ENCODE measurements around the gene B9D1.

Gene B9D1

DNA sequence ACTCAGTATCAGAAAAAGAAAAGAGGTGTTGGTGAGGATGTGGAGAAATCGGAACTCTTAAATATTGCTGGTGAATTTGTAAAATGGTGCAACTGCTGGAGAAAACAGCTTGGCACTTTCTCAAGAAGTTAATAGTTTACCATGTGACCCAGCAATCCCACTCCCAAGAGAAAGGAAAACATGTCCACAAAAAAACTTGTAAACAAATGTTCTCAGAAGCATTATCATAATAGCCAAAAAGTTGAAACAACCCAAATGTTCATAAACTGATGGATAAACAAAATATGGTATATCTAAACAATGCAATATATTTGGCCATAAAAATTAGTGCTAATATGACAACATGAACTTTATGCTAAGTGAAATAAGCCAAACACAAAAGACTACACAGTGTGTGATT is 13.2 kb upstream of the B9D1 start:
- no peak for DNase-seq

DNA sequence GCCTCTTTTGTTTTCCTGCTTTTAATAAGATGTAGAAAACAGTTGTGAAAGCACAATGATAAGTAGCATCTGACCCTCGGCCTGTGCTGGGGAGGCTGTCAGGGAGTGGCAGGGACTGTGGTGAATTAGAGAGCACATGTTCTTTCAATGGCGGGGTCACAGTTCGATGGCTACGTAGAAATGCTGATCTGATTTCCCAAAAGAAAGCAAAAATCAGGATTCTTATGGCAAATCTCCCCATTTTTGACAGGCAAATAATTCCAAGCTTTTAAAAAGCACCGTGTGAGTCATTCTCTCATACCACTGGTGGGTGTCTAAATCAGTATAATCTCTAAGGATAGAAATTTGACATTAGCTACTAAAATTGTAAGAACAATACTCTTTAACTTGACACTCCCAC is 11.6 kb upstream of the B9D1 start:
- no peak for DNase-seq

- peak in 1 of 2 experiments; percentile 1 for DNase-seq
Observed at GRCh38 chr17:19372866-19373504, 10.5 kb upstream of the B9D1 start.

DNA sequence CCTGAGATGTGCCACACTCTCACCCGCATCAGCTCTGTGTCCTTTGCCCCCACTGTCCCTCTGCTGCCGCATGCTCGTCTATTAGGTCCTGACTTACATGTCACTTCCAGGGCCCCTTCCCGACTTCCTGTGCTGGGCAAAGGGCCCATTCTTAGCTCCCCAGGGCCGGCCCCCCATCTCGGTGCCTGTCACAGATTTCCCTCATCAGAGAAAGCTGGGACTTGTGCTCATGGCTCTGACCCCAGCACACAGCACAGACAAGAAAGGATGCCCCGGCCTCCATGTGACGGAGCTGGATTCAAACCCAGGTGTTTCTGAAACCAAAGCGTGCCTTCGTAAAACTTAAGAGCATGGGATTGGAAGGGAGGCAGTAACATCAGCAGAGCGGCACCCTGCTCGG is 9.9 kb upstream of the B9D1 start:
- DNase-seq = no peak

DNA sequence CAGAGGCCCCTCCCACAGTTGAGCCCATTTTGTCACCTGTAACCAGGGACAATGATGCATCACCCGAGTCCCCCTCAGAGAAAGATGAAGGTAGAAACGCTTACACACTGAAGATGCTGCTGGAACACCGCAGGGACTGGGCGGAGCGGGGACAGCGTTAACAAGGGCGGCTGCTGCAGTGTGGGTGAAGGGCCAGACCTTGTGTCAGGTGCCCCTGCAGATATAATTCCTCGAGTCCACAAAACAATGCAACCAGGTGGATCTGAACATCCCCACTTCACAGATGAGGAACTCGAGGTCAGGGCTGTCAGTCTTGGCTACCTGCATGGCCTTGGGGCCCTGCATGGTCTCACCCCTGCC is 9.5 kb upstream of the B9D1 start:
- no peak for DNase-seq

DNA sequence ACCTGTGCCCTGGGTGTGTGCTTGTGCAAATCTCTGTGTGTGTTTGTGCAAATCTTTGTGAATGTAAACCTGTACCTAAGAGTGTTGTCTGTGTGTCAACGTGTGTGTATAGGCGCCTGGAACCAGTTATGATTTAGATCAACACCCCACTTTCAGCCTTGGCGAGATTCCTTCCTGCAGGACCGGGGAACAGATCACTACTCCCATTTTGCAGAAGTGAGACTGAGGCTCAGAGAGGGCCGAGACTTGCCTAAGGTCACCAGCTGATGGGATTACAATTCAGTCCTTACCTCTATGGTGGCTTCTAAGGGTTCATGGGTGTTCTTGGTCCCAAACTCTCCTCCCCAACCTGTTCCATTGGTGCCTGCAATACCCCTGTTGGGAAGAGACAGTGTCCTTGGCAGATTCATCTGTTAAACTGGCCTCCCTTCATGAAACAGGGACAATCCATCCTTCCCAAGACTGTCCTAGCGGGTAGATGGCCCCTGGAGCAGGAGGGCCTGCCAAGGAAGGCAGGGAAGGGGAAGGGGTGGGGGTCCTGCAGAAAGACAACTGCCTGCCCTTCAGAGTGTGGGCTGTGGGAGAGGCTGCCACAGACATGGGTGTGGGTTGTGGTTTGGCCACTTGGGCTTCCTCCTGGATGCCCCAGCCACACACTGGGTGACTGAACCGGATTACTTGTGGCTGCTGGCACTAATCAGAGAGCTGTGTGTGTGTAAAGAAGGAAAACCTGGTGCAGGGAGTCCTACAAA is 8.9 kb upstream of the B9D1 start:
- no peak for DNase-seq

DNA sequence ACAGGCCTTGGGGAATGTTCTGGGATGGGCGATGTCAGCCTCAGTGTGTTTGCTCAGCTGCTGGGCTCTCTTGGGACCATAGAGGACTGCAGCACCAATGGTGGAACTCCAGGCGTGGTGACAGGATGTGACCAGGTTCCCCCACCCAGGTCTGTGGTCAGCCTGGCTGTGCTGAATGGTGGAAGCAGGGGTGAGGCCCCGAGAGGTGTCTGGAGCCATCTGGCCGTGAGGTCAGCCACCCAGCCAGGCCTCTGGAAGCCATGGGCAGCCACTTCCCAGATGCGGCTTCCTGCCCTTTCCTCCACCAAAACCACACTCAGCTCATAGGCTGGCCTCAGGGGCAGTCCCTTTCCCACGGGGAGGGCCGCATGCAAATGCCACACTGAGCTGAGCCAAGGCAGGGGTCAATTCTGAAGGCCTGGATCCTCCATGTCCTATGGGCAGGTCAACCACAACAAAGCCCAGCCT is 8.0 kb upstream of the B9D1 start:
- no peak for DNase-seq

DNA sequence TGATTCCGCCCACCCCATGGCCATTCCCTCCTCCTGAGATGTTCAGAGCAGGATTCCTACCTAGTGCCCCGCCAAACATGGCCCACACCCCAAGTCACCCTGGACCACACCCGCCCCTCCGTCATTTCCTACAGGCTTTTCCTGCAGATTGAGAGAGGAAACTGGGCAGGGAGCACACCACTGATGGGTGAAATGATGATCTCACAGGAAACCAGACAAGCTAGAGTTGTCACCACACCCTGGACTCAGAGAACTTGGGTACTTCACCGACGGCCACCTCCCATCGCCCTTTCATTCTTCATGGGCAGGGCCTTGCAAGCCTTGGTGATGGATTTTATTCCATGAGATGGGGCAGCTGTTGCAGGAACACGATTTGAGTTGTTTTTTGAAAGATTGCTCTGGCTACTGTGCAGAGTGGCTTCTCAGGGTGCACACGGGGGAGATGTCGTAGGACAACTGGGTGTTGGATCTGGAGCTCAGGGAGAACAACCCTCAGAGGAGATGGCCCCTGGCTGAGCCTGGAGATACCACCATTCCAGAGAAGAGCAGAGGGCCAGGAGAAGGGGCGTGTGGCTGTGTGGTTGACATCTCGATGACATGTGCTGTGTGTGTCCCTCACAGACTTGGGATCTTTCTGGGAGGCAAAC is 7.4 kb upstream of the B9D1 start:
- no peak for DNase-seq

GRCh38 chr17:19369107-19369778 is 6.7 kb upstream of the B9D1 start:
- no peak for DNase-seq

- DNase-seq = no peak
Observed at GRCh38 chr17:19368229-19368628, 5.7 kb upstream of the B9D1 start.

GRCh38 chr17:19366637-19366972 is 4.1 kb upstream of the B9D1 start:
- no peak for DNase-seq

GRCh38 chr17:19365833-19366636 is 3.5 kb upstream of the B9D1 start:
- no peak for DNase-seq

GRCh38 chr17:19365499-19365817 is 2.9 kb upstream of the B9D1 start:
- no peak for DNase-seq

DNA sequence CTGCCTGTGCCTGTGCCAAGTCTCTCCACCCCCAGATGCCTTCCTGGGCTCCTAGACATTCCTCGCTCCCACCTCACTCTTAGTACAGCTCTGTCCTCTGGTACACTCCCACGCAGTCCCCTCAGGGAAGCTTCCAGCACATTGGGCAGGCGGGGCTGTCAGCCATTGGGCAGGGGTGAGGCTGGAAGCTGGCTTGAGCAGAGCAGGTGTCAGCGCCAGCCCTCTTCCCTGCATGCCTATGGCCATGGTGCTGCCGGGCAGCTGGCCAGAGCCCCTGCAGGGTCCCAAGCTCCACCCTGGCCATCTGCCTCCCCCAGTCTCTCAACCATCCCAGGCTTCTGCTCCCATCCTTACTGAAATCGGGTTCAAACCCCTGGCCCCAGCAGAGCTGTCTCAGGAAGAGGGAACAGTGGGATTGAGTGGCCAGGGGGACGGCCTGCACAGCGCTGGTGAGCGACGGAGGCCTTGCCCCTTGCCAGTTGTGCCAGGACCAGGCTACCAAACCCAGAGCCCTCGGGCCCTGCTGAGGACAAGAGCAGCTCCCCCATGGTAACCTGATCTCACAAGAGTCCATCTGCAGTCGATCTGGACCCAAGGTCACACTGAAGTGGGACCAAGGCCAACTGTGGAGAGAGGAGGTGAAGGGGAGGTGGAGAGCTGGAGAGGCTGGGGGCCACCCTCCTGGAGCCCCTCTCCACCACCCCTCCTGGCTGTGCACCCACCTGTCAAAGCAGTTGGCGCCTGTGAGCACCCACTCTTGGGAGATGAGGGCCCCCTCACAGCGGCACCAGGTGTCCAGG is 2.4 kb upstream of the B9D1 start:
- DNase-seq = no peak

- no peak for DNase-seq
Observed at GRCh38 chr17:19363460-19364035, 1.0 kb upstream of the B9D1 start.

DNA sequence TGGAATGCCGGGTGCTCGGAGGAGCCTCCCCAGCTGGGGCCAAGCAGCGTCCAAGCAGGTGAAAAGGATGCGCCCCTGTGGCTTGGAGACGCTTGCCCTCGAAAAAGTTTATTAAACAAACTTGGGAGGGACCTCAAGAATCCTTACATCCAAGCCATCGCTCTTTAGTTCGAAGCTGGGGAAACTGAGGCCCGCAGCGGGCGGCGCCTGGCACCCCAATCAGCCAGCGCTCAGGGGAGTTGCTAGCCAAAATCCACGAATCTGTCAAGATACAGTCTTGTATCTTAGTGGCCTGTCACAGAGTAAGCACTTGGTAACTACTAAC is 553 bp upstream of the B9D1 start:
- no peak for DNase-seq

DNA sequence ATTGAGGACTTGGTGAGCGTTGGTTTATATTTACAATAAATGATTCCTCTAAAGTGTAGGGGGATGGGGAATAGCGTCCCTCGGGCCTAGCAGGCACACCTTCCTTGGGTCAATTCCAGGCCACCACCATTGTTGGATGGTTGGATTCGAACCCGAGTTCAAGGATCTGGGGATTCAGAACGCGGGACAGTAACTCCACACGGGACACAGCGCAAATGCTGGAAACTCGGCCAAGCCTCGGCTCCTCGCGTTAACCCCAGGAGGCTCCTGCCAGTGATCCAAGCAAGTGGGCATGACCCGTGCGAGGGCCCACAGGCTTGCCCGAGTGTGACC is 613 bp downstream of the B9D1 start:
- DNase-seq = no peak

- no peak for DNase-seq
Observed at GRCh38 chr17:19361326-19361725, 1.2 kb downstream of the B9D1 start.

- no peak for DNase-seq
Observed at GRCh38 chr17:19360772-19361171, 1.8 kb downstream of the B9D1 start.

DNA sequence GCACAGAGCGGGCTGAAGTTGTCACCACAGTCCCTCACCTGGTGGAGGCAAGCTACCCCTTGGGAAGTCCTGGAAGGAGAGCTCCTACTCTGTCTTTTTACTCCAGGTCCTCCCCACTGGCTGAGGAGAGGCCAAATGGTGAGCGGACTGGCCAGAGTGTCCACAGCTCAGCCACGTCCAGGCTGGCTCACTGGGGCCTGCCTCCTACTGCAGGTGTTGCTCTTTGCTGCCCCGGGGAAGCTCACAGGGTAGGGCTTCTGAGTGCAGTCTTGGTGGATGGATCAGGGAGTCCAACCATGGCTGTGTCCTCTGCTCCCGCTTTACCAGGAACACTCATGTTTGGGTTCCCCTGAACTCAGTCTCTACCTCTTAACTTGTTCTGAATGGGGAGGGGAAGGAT is 2.7 kb downstream of the B9D1 start:
- DNase-seq = no peak

- no peak for DNase-seq
Observed at GRCh38 chr17:19359151-19359550, 3.4 kb downstream of the B9D1 start.

GRCh38 chr17:19357761-19358160 is 4.8 kb downstream of the B9D1 start:
- DNase-seq = no peak

Data from Kasumi-1 (cell line).